IgD-negative memory B cell (primary cell): Measurements from ENCODE around the gene GPR107. TPM values are rescaled to one million over a fixed set of nuclear protein-coding genes. Genes with fewer than 3 reads are reported as not detected.

Source experiments
- H3K27ac Mint-ChIP-seq, 3 donors: one replicate each; pipeline ENCODE4 v1.8.0; 2020 to 2022; ENCODE audit warnings: mild to moderate bottlenecking in 3 of 3, mixed read lengths in 3 of 3, moderate library complexity in 1 of 3
- H3K27me3 Mint-ChIP-seq: one replicate; pipeline ENCODE4 v1.8.0; 2021; ENCODE audit warnings: mixed read lengths
- H3K36me3 Mint-ChIP-seq: one replicate; pipeline ENCODE4 v1.8.0; 2020; ENCODE audit warnings: mild to moderate bottlenecking, mixed read lengths
- H3K4me1 Mint-ChIP-seq, 3 donors: one replicate each; pipeline ENCODE4 v1.8.0; 2020 to 2022; ENCODE audit warnings: mixed read lengths in 3 of 3, mild to moderate bottlenecking in 1 of 3
- H3K4me3 Mint-ChIP-seq, 4 donors: one replicate each; pipeline ENCODE4 v1.8.0; 2020 to 2022; ENCODE audit warnings: mild to moderate bottlenecking in 4 of 4, mixed read lengths in 4 of 4, moderate library complexity in 3 of 4
- H3K9me3 Mint-ChIP-seq, 3 donors: one replicate each; pipeline ENCODE4 v1.8.0; 2020 to 2021; ENCODE audit warnings: mixed read lengths in 3 of 3, mild to moderate bottlenecking in 1 of 3
- polyA plus RNA-seq: library from polyadenylated mRNA; unstranded; fragments of 300-500 nt; fragmentation: Illumina TruSeq; gene quantifications from one replicate; pipeline ENCODE4 v1.2.3, GENCODE V29; 2021

GPR107 gene
- polyA plus RNA-seq, 1 donor from 2014 or later = 2.1 TPM

- no peaks in the 10 kb centered on the region for H3K9me3 Mint-ChIP-seq
- H3K27me3 Mint-ChIP-seq = peaks cover 5% of the 10 kb centered on the region
- H3K36me3 Mint-ChIP-seq = no peaks in the 10 kb centered on the region
- no peak overlapping the region for H3K4me3 Mint-ChIP-seq
- peak overlapping the region in 1 of 3 donors; percentile 72 for H3K27ac Mint-ChIP-seq
- H3K4me1 Mint-ChIP-seq = no peaks in the 10 kb centered on the region
These were observed 133.3 kb downstream of the GPR107 start for GRCh38 chr9:130186839-130187522.

- Mint-ChIP-seq H3K27ac (peak overlapping the region in 1 of 3 donors; percentile 72), H3K4me1 (no peaks in the 10 kb centered on the region), H3K4me3 (no peak overlapping the region), H3K36me3 (no peaks in the 10 kb centered on the region), H3K9me3 (no peaks in the 10 kb centered on the region), H3K27me3 (peaks cover 9% of the 10 kb centered on the region)
These were observed 133.8 kb downstream of the GPR107 start for GRCh38 chr9:130187523-130187846.

- no peaks in the 10 kb centered on the region for H3K9me3 Mint-ChIP-seq
- H3K36me3 Mint-ChIP-seq = no peaks in the 10 kb centered on the region
- peaks cover 16% of the 10 kb centered on the region for H3K27me3 Mint-ChIP-seq
These were observed 135.3 kb downstream of the GPR107 start for GRCh38 chr9:130188860-130189481.

More at GRCh38 chr9:130188860-130189481, 135.3 kb downstream of the GPR107 start:
- H3K4me3 Mint-ChIP-seq = no peak overlapping the region
- H3K27ac Mint-ChIP-seq = no peak overlapping the region
- H3K4me1 Mint-ChIP-seq = no peaks in the 10 kb centered on the region

Other genes starting within 250 kb of the GPR107 start
- gene TOR1A, start 229.8 kb upstream of the GPR107 start, polyA plus RNA-seq = 56.8 TPM
- 119 TPM for gene C9orf78, start 218.6 kb upstream of the GPR107 start, polyA plus RNA-seq
- gene USP20, start 218.4 kb upstream of the GPR107 start, polyA plus RNA-seq = 24.5 TPM
- gene FNBP1, start 10.7 kb upstream of the GPR107 start, polyA plus RNA-seq = 173 TPM
- not detected for gene NCS1, start 118.5 kb downstream of the GPR107 start, polyA plus RNA-seq
- not detected for gene HMCN2, start 211.9 kb downstream of the GPR107 start, polyA plus RNA-seq